ENCODE data around the gene MMP1.

The MMP1 gene

DNA sequence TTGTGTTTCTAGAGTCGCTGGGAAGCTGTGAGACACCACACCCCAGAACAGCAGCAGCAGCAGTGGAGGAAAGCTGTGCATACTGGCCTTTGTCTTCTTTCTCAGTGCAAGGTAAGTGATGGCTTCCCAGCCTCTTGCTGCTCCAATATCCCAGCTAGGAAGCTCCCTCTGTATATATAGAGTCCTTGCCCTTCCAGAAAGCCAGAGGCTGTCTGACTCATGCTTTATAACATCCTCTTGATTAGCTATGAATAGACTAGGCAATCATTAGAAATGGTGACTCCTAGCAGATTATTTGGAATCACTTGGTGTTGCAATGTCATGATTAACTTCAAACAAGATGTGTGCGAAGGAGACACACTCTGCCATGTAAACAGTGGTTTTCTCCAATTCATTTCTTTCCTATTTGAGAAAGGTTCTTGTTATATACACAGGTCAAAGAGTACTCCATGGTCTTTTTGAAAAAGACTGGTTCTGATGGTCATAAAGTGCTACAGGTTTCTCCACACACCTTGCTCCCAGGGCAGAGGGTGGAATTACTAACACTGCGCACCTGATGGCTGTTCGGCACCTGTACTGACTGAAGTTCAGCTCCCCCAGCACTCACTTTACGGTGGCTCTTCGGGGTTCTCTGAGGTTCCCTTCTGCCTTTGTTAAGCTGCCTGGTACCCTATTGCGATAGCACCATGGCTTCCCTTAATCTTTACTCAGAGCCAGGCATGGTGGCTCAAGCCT is at the start of gene MMP1:
TSS of gene MMP1 (minus strand) at position 149 of the 735 bp plus-strand sequence. CDS start at position 81, 68 bp downstream.
- DNase-seq (ENCODE audit: low spot score): peak; percentile 75

DNA sequence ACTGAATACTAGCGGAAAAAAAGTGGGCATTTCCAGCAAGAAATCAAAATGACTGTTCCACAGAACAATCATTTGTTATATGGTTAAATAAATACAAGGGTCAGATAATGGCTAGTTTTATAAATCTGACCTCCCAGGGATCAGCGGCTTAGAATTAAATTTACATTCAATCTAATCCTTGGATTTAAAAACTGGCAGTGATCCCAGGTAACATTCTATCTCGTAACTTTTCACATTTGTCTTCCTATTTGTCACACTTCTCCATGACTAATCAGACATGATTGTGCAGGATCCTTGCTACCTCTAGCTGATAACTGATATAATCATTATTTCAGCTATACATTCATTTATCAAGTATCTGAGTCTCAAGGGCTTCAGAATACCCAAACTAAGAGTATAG is 48.3 kb upstream of the MMP1 start:
- DNase-seq (ENCODE audit: low spot score): no peak

DNA sequence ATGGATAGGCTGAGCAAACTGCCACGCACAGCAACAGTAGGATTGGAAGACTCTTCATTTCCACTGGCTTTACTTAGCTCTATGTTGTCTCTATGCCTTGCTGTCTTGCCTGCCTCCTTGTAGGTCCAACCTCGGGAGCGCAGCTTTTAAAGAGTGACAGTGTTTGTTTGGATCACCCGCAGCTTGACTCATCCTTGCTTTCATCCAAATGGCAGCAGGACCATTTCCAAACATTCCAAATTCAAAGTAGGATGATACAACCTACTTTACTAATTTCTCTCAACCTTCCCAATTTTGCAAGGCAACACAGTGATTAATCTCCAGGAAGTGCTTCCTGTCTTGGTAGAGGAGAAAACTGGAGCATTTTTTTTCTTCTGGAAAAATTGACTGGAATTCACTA is 45.5 kb upstream of the MMP1 start, which contains the start of gene MMP3:
TSS of gene MMP3 (minus strand) at position 121 of the 400 bp plus-strand sequence. CDS start at position 58, 63 bp downstream.
- peak; percentile 16 for DNase-seq (ENCODE audit: low spot score)

DNA sequence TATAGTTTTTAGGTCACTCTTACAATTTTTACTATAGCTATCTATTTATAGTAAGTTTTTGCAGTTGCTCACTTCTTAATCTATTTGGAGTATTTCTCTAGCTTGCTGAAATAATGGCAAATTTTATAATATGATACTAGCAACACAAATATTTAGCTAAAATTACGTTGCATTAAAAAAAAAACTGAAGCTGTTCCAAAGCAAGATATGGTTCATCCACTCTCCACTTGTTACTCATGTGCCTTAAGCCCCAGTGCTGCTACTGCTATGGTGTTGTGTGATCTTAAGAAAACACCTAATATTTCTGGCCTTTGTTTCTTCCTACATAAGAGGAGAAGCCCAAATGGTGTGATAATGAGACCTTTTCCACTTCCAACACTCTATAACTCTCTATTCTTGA is 45.0 kb upstream of the MMP1 start:
- no peak for DNase-seq (ENCODE audit: low spot score)

DNA sequence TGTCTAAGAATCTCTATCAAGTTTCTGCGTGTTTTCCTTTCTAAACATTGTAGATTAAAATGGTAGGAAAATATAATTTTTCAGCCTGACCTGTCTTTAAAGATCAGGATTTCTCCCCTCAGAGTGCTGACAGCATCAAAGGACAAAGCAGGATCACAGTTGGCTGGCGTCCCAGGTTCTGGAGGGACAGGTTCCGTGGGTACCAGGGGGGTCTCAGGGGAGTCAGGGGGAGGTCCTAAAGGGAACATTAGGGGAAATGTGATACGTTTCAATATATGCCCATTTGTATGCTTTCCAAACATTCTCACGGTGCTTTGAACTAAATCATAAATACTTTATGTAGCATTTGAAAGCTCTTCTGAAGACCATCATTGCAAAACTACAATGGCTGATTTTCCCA is 42.1 kb upstream of the MMP1 start:
- no peak for DNase-seq (ENCODE audit: low spot score)

DNA sequence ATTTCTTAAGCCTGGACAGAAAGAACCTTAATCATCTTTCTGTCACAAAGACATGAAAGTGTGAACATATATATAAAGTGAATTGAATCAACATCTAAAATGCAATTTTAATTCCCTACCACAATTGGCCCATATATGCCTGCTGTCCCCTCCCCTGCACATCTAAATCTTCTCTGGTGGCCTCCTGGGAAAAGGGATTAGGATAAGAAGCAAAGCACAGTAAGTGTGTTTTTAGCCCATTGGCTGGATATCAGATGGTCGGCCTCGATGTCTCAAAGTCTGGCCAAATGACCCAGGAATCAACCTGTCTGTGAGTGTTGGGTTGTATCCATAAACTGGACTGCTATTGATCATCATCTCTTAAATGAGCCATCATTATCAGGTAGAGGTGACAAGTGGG is 39.7 kb upstream of the MMP1 start:
- no peak for DNase-seq (ENCODE audit: low spot score)

DNA sequence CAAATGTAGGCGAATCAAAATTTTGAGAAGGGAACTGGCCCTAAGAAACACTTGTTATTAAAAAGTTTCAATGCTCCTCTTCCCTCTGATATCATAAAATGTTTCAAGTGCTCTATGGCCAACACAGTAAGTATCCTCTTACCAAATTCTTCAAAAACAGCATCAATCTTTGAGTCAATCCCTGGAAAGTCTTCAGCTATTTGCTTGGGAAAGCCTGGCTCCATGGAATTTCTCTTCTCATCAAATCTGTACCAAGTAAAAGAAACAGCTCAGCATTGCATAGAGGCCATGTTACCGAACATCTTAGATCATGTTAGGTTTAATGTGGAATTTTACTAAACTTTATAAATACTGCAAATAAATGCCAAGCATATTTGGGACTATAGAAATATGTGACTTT is 39.2 kb upstream of the MMP1 start:
- no peak for DNase-seq (ENCODE audit: low spot score)

- no peak for DNase-seq (ENCODE audit: low spot score)
Measured at GRCh38 chr11:102836290-102836875, 38.4 kb upstream of the MMP1 start.

- DNase-seq (ENCODE audit: low spot score): no peak
Measured at GRCh38 chr11:102833731-102834130, 35.8 kb upstream of the MMP1 start.

DNA sequence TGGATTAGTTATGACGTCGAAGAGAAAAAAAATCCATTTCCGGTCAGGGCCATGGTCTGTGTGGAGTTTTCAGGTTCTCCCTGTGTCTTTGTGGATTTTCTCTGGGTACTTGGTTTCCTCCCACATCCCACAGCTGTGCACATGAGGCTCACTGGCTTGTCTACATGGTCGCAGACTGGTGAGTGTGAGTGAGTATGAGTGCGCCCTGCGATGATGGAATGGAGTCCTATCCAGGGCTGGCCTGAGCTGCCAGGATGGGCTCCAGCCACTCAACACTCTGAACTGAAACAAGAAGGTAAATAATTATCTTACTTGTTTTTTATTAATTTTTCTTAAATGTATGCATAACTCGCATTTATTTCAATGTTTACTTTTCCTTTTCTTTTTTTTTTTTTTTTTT is 34.7 kb upstream of the MMP1 start:
- DNase-seq (ENCODE audit: low spot score): no peak

- no peak for DNase-seq (ENCODE audit: low spot score)
Measured at GRCh38 chr11:102831489-102832440, 33.8 kb upstream of the MMP1 start.

GRCh38 chr11:102831128-102831488 is 33.1 kb upstream of the MMP1 start:
- DNase-seq (ENCODE audit: low spot score): no peak

GRCh38 chr11:102830001-102830727 is 32.2 kb upstream of the MMP1 start:
- DNase-seq (ENCODE audit: low spot score): no peak

DNA sequence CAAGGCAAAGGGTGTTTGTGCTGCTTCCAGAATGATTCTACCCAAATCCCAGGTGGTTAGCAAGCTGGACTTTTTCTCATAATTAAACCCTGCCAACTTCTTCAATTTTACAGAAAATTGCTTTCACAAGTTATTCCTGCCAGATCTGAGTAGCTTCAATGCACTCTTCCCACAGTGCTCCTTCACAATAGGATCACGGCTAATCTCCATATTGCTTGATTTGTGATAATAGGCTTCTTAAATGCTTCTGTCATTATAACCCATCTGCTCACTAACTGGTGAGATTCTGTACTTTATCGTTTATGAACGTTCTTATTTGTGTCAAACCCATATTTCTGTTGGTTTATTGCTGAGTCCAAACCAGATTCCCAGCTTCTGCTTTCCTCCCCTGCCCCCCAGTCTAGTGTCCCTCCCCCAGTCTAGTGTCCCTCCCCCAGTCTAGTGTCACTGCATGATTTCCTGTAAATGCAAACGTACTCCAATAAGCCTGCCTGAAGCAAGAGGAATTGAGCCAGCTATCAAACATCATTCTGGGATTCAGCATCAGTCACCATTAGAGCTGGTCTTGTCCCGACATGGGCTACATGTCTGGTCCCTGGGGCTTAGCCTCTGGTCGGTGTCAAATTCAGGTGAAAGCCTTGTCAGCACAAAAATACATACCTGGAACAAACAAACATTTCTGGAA is 31.5 kb upstream of the MMP1 start:
- DNase-seq (ENCODE audit: low spot score): no peak

GRCh38 chr11:102824556-102824955 is 26.6 kb upstream of the MMP1 start:
- no peak for DNase-seq (ENCODE audit: low spot score)

- no peak for DNase-seq (ENCODE audit: low spot score)
Measured at GRCh38 chr11:102819491-102819890, 21.5 kb upstream of the MMP1 start.

DNA sequence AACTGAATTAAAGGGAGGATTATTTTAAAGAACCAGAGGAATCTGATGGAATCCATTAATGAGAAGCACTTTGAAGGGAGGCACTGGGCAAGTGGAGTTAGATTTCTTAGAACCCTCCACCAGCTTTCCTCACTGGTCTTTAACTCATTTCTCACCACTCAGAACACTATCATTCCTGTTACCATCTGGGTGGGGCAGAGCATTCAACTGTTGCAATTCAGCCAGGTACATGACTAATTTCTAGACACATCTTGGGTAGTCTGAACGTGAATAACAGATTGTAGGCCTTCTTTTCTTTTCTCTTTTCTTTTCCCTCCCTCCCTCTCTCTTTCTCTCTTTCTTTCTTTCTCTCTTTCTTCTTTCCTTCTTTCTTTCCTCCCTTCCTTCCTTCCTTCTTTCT is 15.5 kb upstream of the MMP1 start:
- DNase-seq (ENCODE audit: low spot score): no peak

GRCh38 chr11:102812188-102812587 is 14.2 kb upstream of the MMP1 start:
- no peak for DNase-seq (ENCODE audit: low spot score)

DNA sequence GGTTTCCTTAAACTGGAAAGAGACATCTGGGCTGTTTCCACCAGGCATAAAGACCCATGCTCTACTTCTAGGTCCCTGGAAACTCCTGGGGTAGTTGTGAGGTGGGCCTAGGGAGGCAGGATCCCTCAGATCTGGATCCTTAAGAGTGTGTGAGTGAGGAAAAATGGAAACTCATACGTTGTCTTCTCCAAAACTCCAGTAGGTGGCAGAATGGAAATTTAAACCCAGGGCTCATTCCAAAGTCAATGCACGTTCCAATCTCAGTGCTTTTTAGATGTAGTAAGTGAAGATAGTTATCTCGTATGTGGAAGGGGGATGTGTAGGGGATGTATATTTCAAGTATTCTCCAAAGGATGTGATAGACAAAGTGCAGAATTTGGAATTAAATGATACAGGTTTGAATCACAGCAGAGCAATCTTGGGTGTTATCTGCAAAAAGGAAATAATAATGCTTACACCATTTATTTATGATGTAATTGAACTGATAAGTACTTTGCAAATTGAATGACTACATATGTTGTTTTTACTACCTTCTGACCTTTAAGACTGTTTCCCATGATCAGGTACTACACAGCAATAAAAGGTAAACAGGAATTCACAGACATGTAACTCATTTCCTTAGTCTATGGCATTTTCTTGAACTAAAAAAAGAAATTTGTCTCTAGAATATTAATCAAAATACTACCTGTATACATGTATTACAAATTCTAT is 13.1 kb upstream of the MMP1 start:
- peak; percentile 39 for DNase-seq (ENCODE audit: low spot score)

- no peak for DNase-seq (ENCODE audit: low spot score)
Measured at GRCh38 chr11:102809971-102810370, 12.0 kb upstream of the MMP1 start.

- DNase-seq (ENCODE audit: low spot score): no peak
Measured at GRCh38 chr11:102807921-102808320, 10.0 kb upstream of the MMP1 start.
